HepG2 (cell line): ENCODE data around the gene TMEM182. TPM values are rescaled to one million over a fixed set of nuclear protein-coding genes. Genes with fewer than 3 reads are reported as not detected.

Experiments used
- CCAR2 ChIP-seq: fragments of 200-400 bp; formaldehyde crosslinking; optimal IDR thresholded peaks from 2 replicates; pipeline ENCODE3; 2018; ENCODE audit warnings: low read depth, mild to moderate bottlenecking, low read length, moderate library complexity
- HNRNPH1 ChIP-seq: fragments of 200-400 bp; formaldehyde crosslinking; optimal IDR thresholded peaks from 2 replicates; pipeline ENCODE3; 2017; ENCODE audit warnings: mild to moderate bottlenecking, low read depth, low read length
- MXD3 ChIP-seq: IDR thresholded peaks from 2 replicates; pipeline ENCODE4 v1.6.1; 2016; ENCODE audit warnings: mild to moderate bottlenecking, missing biosample characterization, missing genetic modification reagents
- ZMAT5 ChIP-seq: sonication (generic); formaldehyde crosslinking; IDR thresholded peaks from 2 replicates; pipeline ENCODE4 v1.5.0; 2020; ENCODE audit warnings: mild to moderate bottlenecking, low read depth, missing genetic modification reagents, borderline replicate concordance
- ZNF274 ChIP-seq: sonication (generic); formaldehyde crosslinking; IDR thresholded peaks from 2 replicates; pipeline ENCODE4 v1.5.1; 2020; ENCODE audit warnings: mild to moderate bottlenecking, missing genetic modification reagents
- ZNF292 ChIP-seq: sonication (generic); formaldehyde crosslinking; IDR thresholded peaks from 2 replicates; pipeline ENCODE4 v1.8.1; 2022; ENCODE audit warnings: mild to moderate bottlenecking, low read depth, missing genetic modification reagents, borderline replicate concordance
- ZNF33A ChIP-seq: sonication (generic); formaldehyde crosslinking; IDR thresholded peaks from 2 replicates; pipeline ENCODE4 v1.5.1; 2020; ENCODE audit warnings: missing genetic modification reagents, mild to moderate bottlenecking, moderate library complexity, borderline replicate concordance
- ZNF431 ChIP-seq: sonication (generic); formaldehyde crosslinking; IDR thresholded peaks from 2 replicates; pipeline ENCODE4 v1.9.0; 2022; ENCODE audit warnings: missing genetic modification reagents, low read depth, mild to moderate bottlenecking, borderline replicate concordance
- ZNF800 ChIP-seq: sonication (generic); formaldehyde crosslinking; IDR thresholded peaks from 2 replicates; pipeline ENCODE4 v1.4.0; 2020; ENCODE audit warnings: missing genetic modification reagents
- polyA plus RNA-seq, 8 experiments: library from polyadenylated mRNA; depleted of rRNA in 3 of 8; stranded (reverse) in 7 of 8; unstranded in 1 of 8; fragments of >200 nt; fragmentation: Illumina TruSeq in 4 of 8; extraction: Trizol in 4 of 8; gene quantifications; 2 replicates each; pipeline versions ENCODE4 v1.2.1 to v1.2.3, GENCODE V29; 2011 to 2016; ENCODE audit warnings: low read depth in 4 of 8, missing spikeins in 1 of 8, mixed read lengths in 1 of 8; ENCODE audit not compliant: insufficient read depth in 1 of 8
- total RNA-seq, 5 experiments: library from RNA; depleted of rRNA; stranded (reverse); fragments of >200 nt; fragmentation: Illumina TruSeq; extraction: Trizol; gene quantifications; 2 replicates each; pipeline ENCODE4 v1.2.3, GENCODE V29; 2016; ENCODE audit warnings: low read depth in 1 of 5
- TF ChIP-seq, protein P1 (sequence below): sonication (generic); formaldehyde crosslinking; IDR thresholded peaks from 2 replicates; pipeline ENCODE4 v1.4.0; 2020; ENCODE audit warnings: missing genetic modification reagents, borderline replicate concordance
- TF ChIP-seq, protein P2 (sequence below): sonication (generic); formaldehyde crosslinking; IDR thresholded peaks from 2 replicates; pipeline ENCODE4 v1.5.1; 2020; ENCODE audit warnings: mild to moderate bottlenecking, missing genetic modification reagents, moderate library complexity
- TF ChIP-seq, protein P3 (sequence below): sonication (generic); formaldehyde crosslinking; IDR thresholded peaks from 2 replicates; pipeline ENCODE4 v1.8.1; 2023; ENCODE audit warnings: mild to moderate bottlenecking, inconsistent platforms, moderate library complexity, missing genetic modification reagents, borderline replicate concordance

TMEM182 gene
- total and polyA plus RNA-seq, 2 of the 13 experiments (the other 11 are each of a cell fraction or from before 2014, with no cell fraction given): 8.7 to 8.9 TPM

GRCh38 chr2:102736410-102737409, 25.1 kb upstream of the TMEM182 start (continued):
- TF ChIP-seq ZNF800 (CRISPR knock-in tag) (peak; percentile 29; the same call in 1 of the 2 replicates), ZNF274 (CRISPR knock-in tag) (peak; percentile 90; the same call in 1 of the 2 replicates), ZNF431 (CRISPR knock-in tag) (peak; percentile 35; the same call in 1 of the 2 replicates), ZMAT5 (CRISPR knock-in tag) (no peak), MXD3 (CRISPR knock-in tag) (peak; percentile 95), ZNF292 (CRISPR knock-in tag) (no peak; the same call in none of the 2 replicates), ZNF33A (CRISPR knock-in tag) (peak; percentile 22; the same call in 1 of the 2 replicates), CCAR2 (no peak), HNRNPH1 (peak; percentile 50)
- TF ChIP-seq, protein P1, sequence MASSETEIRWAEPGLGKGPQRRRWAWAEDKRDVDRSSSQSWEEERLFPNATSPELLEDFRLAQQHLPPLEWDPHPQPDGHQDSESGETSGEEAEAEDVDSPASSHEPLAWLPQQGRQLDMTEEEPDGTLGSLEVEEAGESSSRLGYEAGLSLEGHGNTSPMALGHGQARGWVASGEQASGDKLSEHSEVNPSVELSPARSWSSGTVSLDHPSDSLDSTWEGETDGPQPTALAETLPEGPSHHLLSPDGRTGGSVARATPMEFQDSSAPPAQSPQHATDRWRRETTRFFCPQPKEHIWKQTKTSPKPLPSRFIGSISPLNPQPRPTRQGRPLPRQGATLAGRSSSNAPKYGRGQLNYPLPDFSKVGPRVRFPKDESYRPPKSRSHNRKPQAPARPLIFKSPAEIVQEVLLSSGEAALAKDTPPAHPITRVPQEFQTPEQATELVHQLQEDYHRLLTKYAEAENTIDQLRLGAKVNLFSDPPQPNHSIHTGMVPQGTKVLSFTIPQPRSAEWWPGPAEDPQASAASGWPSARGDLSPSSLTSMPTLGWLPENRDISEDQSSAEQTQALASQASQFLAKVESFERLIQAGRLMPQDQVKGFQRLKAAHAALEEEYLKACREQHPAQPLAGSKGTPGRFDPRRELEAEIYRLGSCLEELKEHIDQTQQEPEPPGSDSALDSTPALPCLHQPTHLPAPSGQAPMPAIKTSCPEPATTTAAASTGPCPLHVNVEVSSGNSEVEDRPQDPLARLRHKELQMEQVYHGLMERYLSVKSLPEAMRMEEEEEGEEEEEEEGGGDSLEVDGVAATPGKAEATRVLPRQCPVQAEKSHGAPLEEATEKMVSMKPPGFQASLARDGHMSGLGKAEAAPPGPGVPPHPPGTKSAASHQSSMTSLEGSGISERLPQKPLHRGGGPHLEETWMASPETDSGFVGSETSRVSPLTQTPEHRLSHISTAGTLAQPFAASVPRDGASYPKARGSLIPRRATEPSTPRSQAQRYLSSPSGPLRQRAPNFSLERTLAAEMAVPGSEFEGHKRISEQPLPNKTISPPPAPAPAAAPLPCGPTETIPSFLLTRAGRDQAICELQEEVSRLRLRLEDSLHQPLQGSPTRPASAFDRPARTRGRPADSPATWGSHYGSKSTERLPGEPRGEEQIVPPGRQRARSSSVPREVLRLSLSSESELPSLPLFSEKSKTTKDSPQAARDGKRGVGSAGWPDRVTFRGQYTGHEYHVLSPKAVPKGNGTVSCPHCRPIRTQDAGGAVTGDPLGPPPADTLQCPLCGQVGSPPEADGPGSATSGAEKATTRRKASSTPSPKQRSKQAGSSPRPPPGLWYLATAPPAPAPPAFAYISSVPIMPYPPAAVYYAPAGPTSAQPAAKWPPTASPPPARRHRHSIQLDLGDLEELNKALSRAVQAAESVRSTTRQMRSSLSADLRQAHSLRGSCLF (CRISPR knock-in tag): no peak
- TF ChIP-seq, protein P2, sequence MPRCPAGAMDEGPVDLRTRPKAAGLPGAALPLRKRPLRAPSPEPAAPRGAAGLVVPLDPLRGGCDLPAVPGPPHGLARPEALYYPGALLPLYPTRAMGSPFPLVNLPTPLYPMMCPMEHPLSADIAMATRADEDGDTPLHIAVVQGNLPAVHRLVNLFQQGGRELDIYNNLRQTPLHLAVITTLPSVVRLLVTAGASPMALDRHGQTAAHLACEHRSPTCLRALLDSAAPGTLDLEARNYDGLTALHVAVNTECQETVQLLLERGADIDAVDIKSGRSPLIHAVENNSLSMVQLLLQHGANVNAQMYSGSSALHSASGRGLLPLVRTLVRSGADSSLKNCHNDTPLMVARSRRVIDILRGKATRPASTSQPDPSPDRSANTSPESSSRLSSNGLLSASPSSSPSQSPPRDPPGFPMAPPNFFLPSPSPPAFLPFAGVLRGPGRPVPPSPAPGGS (CRISPR knock-in tag): peak; percentile 87
- TF ChIP-seq, protein P3, sequence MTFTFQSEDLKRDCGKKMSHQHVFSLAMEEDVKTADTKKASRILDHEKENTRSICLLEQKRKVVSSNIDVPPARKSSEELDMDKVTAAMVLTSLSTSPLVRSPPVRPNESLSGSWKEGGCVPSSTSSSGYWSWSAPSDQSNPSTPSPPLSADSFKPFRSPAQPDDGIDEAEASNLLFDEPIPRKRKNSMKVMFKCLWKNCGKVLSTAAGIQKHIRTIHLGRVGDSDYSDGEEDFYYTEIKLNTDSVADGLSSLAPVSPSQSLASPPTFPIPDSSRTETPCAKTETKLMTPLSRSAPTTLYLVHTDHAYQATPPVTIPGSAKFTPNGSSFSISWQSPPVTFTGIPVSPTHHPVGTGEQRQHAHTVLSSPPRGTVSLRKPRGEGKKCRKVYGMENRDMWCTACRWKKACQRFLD: peak; percentile 92
